Panc1 (cell line): ENCODE data around the gene PPP1R2B. TPM values are rescaled to one million over a fixed set of nuclear protein-coding genes. Genes with fewer than 3 reads are reported as not detected.

ENCODE experiments used
- ATAC-seq: fragments of 200-7000 bp; cut with Tn5 transposase; 2 replicates; pipeline ENCODE4 v1.9.1; 2020; ENCODE audit warnings: mild to moderate bottlenecking, moderate library complexity
- BruUV-seq: library from RNA; stranded (reverse); fragments of 400-500 nt; replicated peaks from 2 replicates; lab custom pipeline; 2021; lab: Mats Ljungman, UMichigan
- CTCF ChIA-PET: fragments of 300-600 bp; sonication (Branson Sonifier 250); formaldehyde crosslinking; loops from one replicate; lab custom pipeline; 2022; ENCODE audit warnings: antibody characterized with exemption; lab: Charles Lee
- POLR2A ChIA-PET: fragments of 300-600 bp; sonication (Branson Sonifier 250); formaldehyde crosslinking; loops from one replicate; lab custom pipeline; 2022; ENCODE audit warnings: antibody characterized with exemption; lab: Charles Lee
- DNase-seq: peaks from one replicate; pipeline ENCODE4 v3.0.0-alpha.2; 2010; ENCODE audit warnings: low read depth, low spot score
- H3K27ac ChIP-seq: 2 replicates; pipeline ENCODE4 v1.5.1; 2011; ENCODE audit warnings: mild to moderate bottlenecking, low read length, inconsistent platforms
- H3K27me3 ChIP-seq: fragments of 200-500 bp; sonication (Bioruptor generic); 2 replicates; pipeline ENCODE4 v1.6.0; 2014; ENCODE audit warnings: low read length, inconsistent platforms; ENCODE audit not compliant: control insufficient read depth, insufficient read depth
- H3K36me3 ChIP-seq: fragments of 200-500 bp; sonication (Bioruptor generic); 2 replicates; pipeline ENCODE4 v1.5.1; 2014; ENCODE audit warnings: inconsistent platforms, mild to moderate bottlenecking, low read length, moderate library complexity; ENCODE audit not compliant: control insufficient read depth, insufficient read depth
- H3K4me1 ChIP-seq: 2 replicates; pipeline ENCODE4 v1.5.1; 2011; ENCODE audit warnings: inconsistent platforms, mild to moderate bottlenecking, low read length, moderate library complexity; ENCODE audit not compliant: control insufficient read depth, insufficient read depth
- H3K4me3 ChIP-seq, 2 experiments: 2 replicates each; pipeline ENCODE4 v1.5.1; 2011 to 2012; ENCODE audit warnings: low read depth in 2 of 2, low read length in 2 of 2, mild to moderate bottlenecking in 2 of 2, inconsistent platforms in 1 of 2, moderate library complexity in 1 of 2
- H3K9me3 ChIP-seq: fragments of 200-500 bp; sonication (Bioruptor generic); 2 replicates; pipeline ENCODE4 v1.5.1; 2014; ENCODE audit warnings: low read depth, mild to moderate bottlenecking, inconsistent platforms, low read length, moderate library complexity; ENCODE audit not compliant: control insufficient read depth, insufficient read depth
- CTCF ChIP-seq: fragments of 450-650 bp; IDR thresholded peaks from 2 replicates; pipeline ENCODE4 v1.5.1; 2017; ENCODE audit warnings: mild to moderate bottlenecking
- POLR2AphosphoS5 ChIP-seq: IDR thresholded peaks from 2 replicates; pipeline ENCODE4 v1.6.1; 2012; ENCODE audit warnings: mild to moderate bottlenecking, low read depth, low read length, moderate library complexity
- SIN3A ChIP-seq: IDR thresholded peaks from 2 replicates; pipeline ENCODE4 v1.6.1; 2012; ENCODE audit warnings: low read depth, mild to moderate bottlenecking, low read length, moderate library complexity, borderline replicate concordance; ENCODE audit not compliant: insufficient read depth
- TCF7L2 ChIP-seq: IDR thresholded peaks from 2 replicates; pipeline ENCODE4 v1.6.1; 2011; ENCODE audit warnings: mild to moderate bottlenecking, low read depth, low read length, inconsistent platforms
- in situ Hi-C: cut with HindIII; loops from 2 replicates; pipeline ENCODE4 v1.10.0; 2016; ENCODE audit warnings: low sequenced_read_pairs, low pct_unique_long_range_greater_than_20kb
- intact Hi-C: fragments of 100-400 bp; cut with micrococcal nuclease; formaldehyde crosslinking; loops from one replicate; pipeline ENCODE4 v1.10.0; 2022; ENCODE audit not compliant: unreplicated experiment
- total RNA-seq: library from RNA; stranded (reverse); gene quantifications from one replicate; pipeline ENCODE4 v1.2.1, GENCODE V29; 2021; ENCODE audit not compliant: unreplicated experiment
- TF ChIP-seq, protein P1 (sequence below), 2 experiments: IDR thresholded peaks; 2 replicates each; pipeline ENCODE4 v1.6.1; 2011 to 2012; ENCODE audit warnings: low read depth in 2 of 2, control low read depth in 1 of 2, low read length in 1 of 2, mild to moderate bottlenecking in 1 of 2, moderate library complexity in 1 of 2; ENCODE audit not compliant: insufficient read depth in 1 of 2

The PPP1R2B gene
- total RNA-seq, 1 experiment from 2014 or later = 0.10 TPM

DNA sequence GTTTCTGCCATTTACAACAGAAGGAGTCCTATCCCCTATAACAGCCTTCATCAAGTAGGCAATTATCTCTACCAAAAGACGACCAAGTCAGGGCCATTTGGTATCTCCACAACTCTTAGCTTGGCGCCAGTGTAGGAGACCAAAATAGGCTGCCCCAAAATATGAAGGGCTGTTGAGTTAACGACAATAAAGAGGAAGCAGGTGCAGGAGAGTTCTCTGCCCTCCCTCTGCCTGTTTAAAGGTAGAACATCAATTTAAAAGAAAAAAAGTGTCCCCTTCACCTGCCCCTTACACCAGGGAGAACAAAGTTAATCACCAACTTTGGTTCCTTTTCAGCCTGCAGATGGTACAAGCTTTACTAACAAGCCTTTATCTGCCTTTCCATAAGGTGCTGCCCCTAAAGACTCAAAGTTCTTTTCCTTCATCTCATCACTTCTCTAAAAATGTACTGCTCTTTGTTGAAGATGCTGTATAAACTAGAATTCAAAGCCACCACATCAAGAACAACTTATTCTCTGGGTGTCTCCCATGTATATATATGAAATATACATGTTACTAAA lies 33.3 kb downstream of the PPP1R2B start:
- POLR2A ChIA-PET = no interaction called here
- no peaks in the 10 kb centered on the region for H3K9me3 ChIP-seq

GRCh38 chr5:156888520-156888919 lies 38.4 kb downstream of the PPP1R2B start:
- H3K27ac ChIP-seq = no peak overlapping the region
- TF ChIP-seq TCF7L2 (no peak), SIN3A (no peak), CTCF (no peak), POLR2AphosphoS5 (no peak)
- TF ChIP-seq, protein P1, sequence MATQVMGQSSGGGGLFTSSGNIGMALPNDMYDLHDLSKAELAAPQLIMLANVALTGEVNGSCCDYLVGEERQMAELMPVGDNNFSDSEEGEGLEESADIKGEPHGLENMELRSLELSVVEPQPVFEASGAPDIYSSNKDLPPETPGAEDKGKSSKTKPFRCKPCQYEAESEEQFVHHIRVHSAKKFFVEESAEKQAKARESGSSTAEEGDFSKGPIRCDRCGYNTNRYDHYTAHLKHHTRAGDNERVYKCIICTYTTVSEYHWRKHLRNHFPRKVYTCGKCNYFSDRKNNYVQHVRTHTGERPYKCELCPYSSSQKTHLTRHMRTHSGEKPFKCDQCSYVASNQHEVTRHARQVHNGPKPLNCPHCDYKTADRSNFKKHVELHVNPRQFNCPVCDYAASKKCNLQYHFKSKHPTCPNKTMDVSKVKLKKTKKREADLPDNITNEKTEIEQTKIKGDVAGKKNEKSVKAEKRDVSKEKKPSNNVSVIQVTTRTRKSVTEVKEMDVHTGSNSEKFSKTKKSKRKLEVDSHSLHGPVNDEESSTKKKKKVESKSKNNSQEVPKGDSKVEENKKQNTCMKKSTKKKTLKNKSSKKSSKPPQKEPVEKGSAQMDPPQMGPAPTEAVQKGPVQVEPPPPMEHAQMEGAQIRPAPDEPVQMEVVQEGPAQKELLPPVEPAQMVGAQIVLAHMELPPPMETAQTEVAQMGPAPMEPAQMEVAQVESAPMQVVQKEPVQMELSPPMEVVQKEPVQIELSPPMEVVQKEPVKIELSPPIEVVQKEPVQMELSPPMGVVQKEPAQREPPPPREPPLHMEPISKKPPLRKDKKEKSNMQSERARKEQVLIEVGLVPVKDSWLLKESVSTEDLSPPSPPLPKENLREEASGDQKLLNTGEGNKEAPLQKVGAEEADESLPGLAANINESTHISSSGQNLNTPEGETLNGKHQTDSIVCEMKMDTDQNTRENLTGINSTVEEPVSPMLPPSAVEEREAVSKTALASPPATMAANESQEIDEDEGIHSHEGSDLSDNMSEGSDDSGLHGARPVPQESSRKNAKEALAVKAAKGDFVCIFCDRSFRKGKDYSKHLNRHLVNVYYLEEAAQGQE (IDR thresholded peaks at IDR 0.05; ENCODE audit: insufficient read depth in 1 of 2, low read depth in 2 of 2, low read length in 1 of 2) = no peak
- CTCF ChIA-PET = no interaction called here
- no peak overlapping the region for H3K4me3 ChIP-seq
- in situ Hi-C loops = no loop called here
- DNase-seq (no peak), ATAC-seq (no peak)
- BruUV-seq = no TSS peak
- intact Hi-C loops = no loop called here
- H3K27me3 ChIP-seq = no peaks in the 10 kb centered on the region
- POLR2A ChIA-PET = no interaction called here
- no peaks in the 10 kb centered on the region for H3K9me3 ChIP-seq
- H3K36me3 ChIP-seq = no peaks in the 10 kb centered on the region
- H3K4me1 ChIP-seq = no peaks in the 10 kb centered on the region

More for the DNA sequence above, 33.3 kb downstream of the PPP1R2B start:
- ATAC-seq (no peak), DNase-seq (no peak)
- Histone ChIP-seq H3K36me3 (no peaks in the 10 kb centered on the region), H3K4me3 (no peak overlapping the region), H3K27ac (no peak overlapping the region), H3K4me1 (no peaks in the 10 kb centered on the region), H3K27me3 (no peaks in the 10 kb centered on the region)
- in situ Hi-C loops (no loop called here), intact Hi-C loops (no loop called here)
- TF ChIP-seq CTCF = no peak
- TF ChIP-seq TCF7L2 = no peak
- no peak for TF ChIP-seq SIN3A
- TF ChIP-seq POLR2AphosphoS5 = no peak
- TF ChIP-seq, protein P1 (IDR thresholded peaks at IDR 0.05; ENCODE audit: insufficient read depth in 1 of 2, low read depth in 2 of 2, low read length in 1 of 2) = no peak
- BruUV-seq = no TSS peak
- CTCF ChIA-PET = no interaction called here
